ENCODE results near the gene PARD6B.

Gene PARD6B

GRCh38 chr20:50804437-50805348 is 73.3 kb downstream of the PARD6B start:
- Histone ChIP-seq H3K36me3 (ENCODE audit: control insufficient read depth, insufficient read depth, low read length) (no peaks in the 10 kb centered on the region), H3K27ac (ENCODE audit: low read depth, low read length, severe bottlenecking) (no peak overlapping the region), H3K9me3 (ENCODE audit: control insufficient read depth, low read length) (no peaks in the 10 kb centered on the region), H3K4me1 (ENCODE audit: control insufficient read depth, insufficient read depth, low read length, poor library complexity, severe bottlenecking) (no peaks in the 10 kb centered on the region), H3K4me3 (ENCODE audit: extremely low read depth, insufficient read depth, low read length, poor library complexity, severe bottlenecking) (no peak overlapping the region)
- WGBS, 2 experiments (ENCODE audit: insufficient coverage in 2 of 2) = 56 to 87% methylated on average over 3 to 8 of the region's 11 CpGs

- 100% methylated on average over 1 of the region's 1 CpG for WGBS, 2 experiments (ENCODE audit: insufficient coverage in 2 of 2)
Measured at GRCh38 chr20:50805349-50805684, 73.9 kb downstream of the PARD6B start.

GRCh38 chr20:50806126-50806768 is 74.9 kb downstream of the PARD6B start:
- Histone ChIP-seq H3K27ac (ENCODE audit: low read depth, low read length, severe bottlenecking) (no peak overlapping the region), H3K4me1 (ENCODE audit: control insufficient read depth, insufficient read depth, low read length, poor library complexity, severe bottlenecking) (no peaks in the 10 kb centered on the region), H3K4me3 (ENCODE audit: extremely low read depth, insufficient read depth, low read length, poor library complexity, severe bottlenecking) (no peak overlapping the region), H3K36me3 (ENCODE audit: control insufficient read depth, insufficient read depth, low read length) (no peaks in the 10 kb centered on the region), H3K9me3 (ENCODE audit: control insufficient read depth, low read length) (no peaks in the 10 kb centered on the region)
- 91 to 96% methylated on average over 3 to 4 of the region's 5 CpGs for whole genome bisulfite sequencing, 2 experiments (ENCODE audit: insufficient coverage in 2 of 2)

More at GRCh38 chr20:50805349-50805684, 73.9 kb downstream of the PARD6B start:
- Histone ChIP-seq H3K4me3 (ENCODE audit: extremely low read depth, insufficient read depth, low read length, poor library complexity, severe bottlenecking) (no peak overlapping the region), H3K27ac (ENCODE audit: low read depth, low read length, severe bottlenecking) (no peak overlapping the region), H3K9me3 (ENCODE audit: control insufficient read depth, low read length) (no peaks in the 10 kb centered on the region), H3K36me3 (ENCODE audit: control insufficient read depth, insufficient read depth, low read length) (no peaks in the 10 kb centered on the region), H3K4me1 (ENCODE audit: control insufficient read depth, insufficient read depth, low read length, poor library complexity, severe bottlenecking) (no peaks in the 10 kb centered on the region)
